Mucosa of stomach (tissue), 1 donor: ENCODE data around the gene PHLDB2.
"Not testable (repeated sequence)": the region's sequence is repeated elsewhere in the genome, so short reads cannot be mapped to it uniquely, and the experiment has no call there.

Experiments
- H3K27me3 ChIP-seq: one replicate; pipeline ENCODE4 v1.7.0; 2013; ENCODE audit warnings: mild to moderate bottlenecking, low read length; ENCODE audit not compliant: control insufficient read depth, insufficient read depth
- H3K36me3 ChIP-seq: one replicate; pipeline ENCODE4 v1.7.0; 2013; ENCODE audit warnings: low read length; ENCODE audit not compliant: control insufficient read depth, insufficient read depth
- H3K4me1 ChIP-seq: one replicate; pipeline ENCODE4 v1.7.0; 2013; ENCODE audit warnings: mild to moderate bottlenecking, low read length; ENCODE audit not compliant: control insufficient read depth, insufficient read depth
- H3K4me3 ChIP-seq: one replicate; pipeline ENCODE4 v1.7.0; 2013; ENCODE audit warnings: low read length
- H3K9ac ChIP-seq: one replicate; pipeline ENCODE4 v1.7.0; 2013; ENCODE audit warnings: mild to moderate bottlenecking, low read length, moderate library complexity
- H3K9me3 ChIP-seq: one replicate; pipeline ENCODE4 v1.7.0; 2013; ENCODE audit warnings: mild to moderate bottlenecking, low read length, moderate library complexity; ENCODE audit not compliant: control insufficient read depth
- donor health status: Pancreatic carcinoma.

Gene PHLDB2

DNA sequence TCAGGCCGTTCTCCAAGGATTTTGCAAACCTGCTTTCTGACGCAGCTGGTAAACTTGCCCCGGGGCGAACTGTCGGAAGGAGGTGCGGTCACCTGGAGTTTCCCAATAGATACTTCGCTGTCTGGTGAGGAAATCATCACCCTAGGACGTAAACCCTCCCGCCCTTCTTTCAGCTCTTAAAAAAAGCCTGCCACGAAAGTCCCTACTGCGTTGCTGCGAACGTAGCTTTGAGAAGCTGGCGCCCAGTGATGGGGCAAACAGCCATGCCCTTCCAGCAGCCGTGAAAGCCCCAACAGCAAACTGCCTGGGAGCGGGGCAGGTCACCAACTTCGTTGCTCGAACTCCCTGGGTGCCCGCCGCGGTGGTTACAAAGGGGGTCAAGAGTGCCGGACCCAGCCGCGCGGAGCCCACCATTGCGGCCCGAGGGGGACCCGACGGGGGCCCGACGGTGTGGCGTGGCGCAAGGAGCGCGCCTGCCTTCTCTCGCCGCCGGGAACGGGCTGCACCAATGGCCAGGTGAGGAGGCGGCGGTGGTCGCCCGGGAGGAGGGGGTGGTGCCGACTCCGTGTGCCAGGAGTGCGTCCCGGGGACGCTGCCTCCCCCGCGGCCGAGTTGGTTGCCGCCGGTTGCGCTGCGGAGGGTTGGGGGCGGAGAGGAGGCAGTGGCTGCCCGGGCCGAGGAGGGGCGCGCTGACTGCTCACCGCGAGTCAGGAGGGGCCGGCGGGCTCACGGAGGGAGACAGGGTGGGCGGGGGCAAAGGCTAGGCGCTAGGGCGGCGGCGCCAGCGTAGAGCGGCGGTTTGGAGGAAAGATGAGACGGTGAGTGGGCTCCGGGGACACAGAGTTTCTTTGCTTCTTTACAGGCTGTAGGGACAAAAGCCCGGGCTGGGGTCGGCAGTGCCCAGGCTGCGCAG is at the start of gene PHLDB2:
PHLDB2 (plus strand) TSS at position 205 of the 913 bp plus-strand sequence. CDS start 24,813 bp downstream, outside the sequence.
- Histone ChIP-seq H3K36me3 (no peaks in the 10 kb centered on the region), H3K27me3 (peaks cover 3% of the 10 kb centered on the region), H3K4me3 (peak within 1 kb of the TSS; percentile 40), H3K4me1 (peaks cover 11% of the 10 kb centered on the region), H3K9ac (peak within 1 kb of the TSS; percentile 78), H3K9me3 (no peaks in the 10 kb centered on the region)

DNA sequence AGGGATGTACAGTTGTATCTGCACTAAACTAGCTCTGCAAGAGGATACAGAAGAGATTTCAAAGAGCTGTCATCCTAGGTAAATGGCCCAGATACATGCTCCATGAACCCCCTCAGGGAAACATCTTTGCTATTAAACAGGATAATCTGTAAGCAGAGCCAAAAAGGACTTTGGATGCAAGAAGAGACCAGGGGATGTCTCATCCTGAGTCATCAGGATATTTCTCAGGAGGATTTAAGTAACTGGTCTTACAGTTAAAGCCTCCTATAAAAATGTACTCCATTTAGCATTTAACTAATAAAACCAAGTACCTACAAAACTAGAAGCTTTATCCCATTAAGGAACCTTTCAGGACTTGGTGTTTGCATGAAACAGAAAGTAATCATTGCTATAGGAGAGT is 48.2 kb upstream of the PHLDB2 start:
- Histone ChIP-seq H3K9ac (no peak overlapping the region), H3K4me1 (peaks cover 20% of the 10 kb centered on the region), H3K9me3 (no peaks in the 10 kb centered on the region), H3K36me3 (no peaks in the 10 kb centered on the region), H3K4me3 (no peak overlapping the region), H3K27me3 (no peaks in the 10 kb centered on the region)

GRCh38 chr3:111811811-111812210 is 47.3 kb upstream of the PHLDB2 start:
- H3K9me3 ChIP-seq = no peaks in the 10 kb centered on the region
- peaks cover 22% of the 10 kb centered on the region for H3K4me1 ChIP-seq
- no peak overlapping the region for H3K4me3 ChIP-seq
- no peaks in the 10 kb centered on the region for H3K27me3 ChIP-seq
- H3K9ac ChIP-seq = no peak overlapping the region
- no peaks in the 10 kb centered on the region for H3K36me3 ChIP-seq

- Histone ChIP-seq H3K4me1 (peaks cover 31% of the 10 kb centered on the region), H3K27me3 (no peaks in the 10 kb centered on the region), H3K36me3 (no peaks in the 10 kb centered on the region)
These were observed 46.4 kb upstream of the PHLDB2 start for GRCh38 chr3:111812701-111813100.

DNA sequence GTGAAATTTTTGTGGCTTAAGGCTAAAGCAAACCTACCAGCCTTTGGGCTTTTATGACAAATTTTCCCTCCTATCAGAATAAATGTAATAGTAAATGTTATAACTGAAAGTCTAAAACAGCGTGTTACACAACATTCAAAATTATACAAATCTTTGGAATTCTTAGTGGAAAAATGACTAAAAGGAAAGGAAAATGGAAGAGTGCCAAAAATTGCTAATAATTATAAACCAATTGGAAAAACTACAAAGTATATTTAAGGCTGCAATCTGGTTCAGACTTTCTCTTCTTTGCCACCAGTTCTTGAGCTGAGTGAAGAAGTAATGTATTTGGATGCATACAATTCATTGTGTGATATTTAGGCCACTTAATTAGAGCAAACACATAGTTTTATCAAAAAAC is 45.6 kb upstream of the PHLDB2 start:
- H3K4me1 ChIP-seq = peaks cover 31% of the 10 kb centered on the region
- H3K36me3 ChIP-seq = no peaks in the 10 kb centered on the region
- H3K9ac ChIP-seq = no peak overlapping the region
- H3K4me3 ChIP-seq = no peak overlapping the region
- no peaks in the 10 kb centered on the region for H3K9me3 ChIP-seq
- H3K27me3 ChIP-seq = no peaks in the 10 kb centered on the region

More at GRCh38 chr3:111812701-111813100, 46.4 kb upstream of the PHLDB2 start:
- H3K9ac ChIP-seq = no peak overlapping the region
- H3K4me3 ChIP-seq = no peak overlapping the region
- H3K9me3 ChIP-seq = no peaks in the 10 kb centered on the region

DNA sequence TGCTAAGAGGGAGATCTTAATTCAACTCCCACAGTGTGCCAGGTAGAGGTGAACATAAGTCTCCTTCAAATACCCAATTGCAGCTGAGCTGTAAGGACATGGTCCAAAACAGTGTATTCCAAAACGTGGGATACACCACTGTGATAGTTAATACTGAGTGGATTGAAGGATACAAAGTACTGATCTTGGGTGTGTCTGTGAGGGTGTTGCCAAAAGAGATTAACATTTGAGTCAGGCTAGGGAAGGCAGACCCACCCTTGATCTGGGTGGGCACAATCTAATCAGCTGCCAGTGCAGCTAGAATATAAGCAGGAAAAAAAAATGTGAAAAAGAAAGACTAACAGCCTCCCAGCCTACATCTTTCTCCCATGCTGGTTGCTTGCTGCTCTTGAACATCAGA is 45.1 kb upstream of the PHLDB2 start:
- peaks cover 28% of the 10 kb centered on the region for H3K4me1 ChIP-seq
- H3K4me3 ChIP-seq = no peak overlapping the region
- H3K27me3 ChIP-seq = no peaks in the 10 kb centered on the region
- no peaks in the 10 kb centered on the region for H3K9me3 ChIP-seq
- H3K9ac ChIP-seq = no peak overlapping the region
- no peaks in the 10 kb centered on the region for H3K36me3 ChIP-seq

DNA sequence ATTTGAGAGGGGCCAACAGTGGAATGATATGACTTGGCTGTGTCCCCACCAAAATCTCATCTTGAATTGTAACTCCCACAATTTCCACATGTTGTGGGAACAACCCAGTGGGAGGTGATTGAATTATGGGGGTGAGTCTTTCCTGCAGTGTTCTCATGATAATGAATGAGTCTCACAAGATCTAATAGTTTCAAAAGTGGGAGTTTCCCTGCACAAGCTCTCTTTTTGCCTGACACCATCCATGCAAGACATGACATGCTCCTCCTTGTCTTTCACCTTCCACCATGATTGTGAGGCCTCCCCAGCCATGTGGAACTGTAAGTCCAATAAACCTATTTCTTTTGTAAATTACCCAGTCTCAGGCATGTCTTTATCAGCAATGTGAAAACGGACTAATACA is 42.3 kb upstream of the PHLDB2 start:
- not testable (repeated sequence) for H3K36me3 ChIP-seq, H3K9me3 ChIP-seq, H3K27me3 ChIP-seq, H3K9ac ChIP-seq, H3K4me3 ChIP-seq
- H3K4me1 ChIP-seq = peaks cover 11% of the 10 kb centered on the region

DNA sequence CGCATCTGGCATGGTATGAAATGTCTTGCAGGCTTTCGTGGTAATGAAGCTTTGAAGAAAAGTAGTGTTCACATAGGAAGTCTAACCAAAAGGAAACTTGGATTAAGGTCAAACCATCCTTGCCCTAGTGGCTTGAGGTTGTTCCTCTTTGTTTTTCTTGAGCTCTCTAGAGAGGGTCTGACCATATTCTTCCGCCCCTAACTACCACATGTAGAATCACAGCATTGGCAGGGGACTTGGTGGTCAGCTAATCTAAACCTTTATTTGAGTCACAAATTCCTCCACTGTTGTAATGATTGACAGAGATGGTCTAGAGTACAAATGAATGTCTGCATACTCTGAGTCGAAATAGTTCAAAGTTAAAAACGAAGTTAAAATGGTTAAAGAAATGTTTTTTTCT is 39.1 kb upstream of the PHLDB2 start:
- Histone ChIP-seq H3K9me3 (no peaks in the 10 kb centered on the region), H3K36me3 (no peaks in the 10 kb centered on the region), H3K4me3 (no peak overlapping the region), H3K4me1 (peaks cover 11% of the 10 kb centered on the region), H3K9ac (no peak overlapping the region), H3K27me3 (no peaks in the 10 kb centered on the region)

DNA sequence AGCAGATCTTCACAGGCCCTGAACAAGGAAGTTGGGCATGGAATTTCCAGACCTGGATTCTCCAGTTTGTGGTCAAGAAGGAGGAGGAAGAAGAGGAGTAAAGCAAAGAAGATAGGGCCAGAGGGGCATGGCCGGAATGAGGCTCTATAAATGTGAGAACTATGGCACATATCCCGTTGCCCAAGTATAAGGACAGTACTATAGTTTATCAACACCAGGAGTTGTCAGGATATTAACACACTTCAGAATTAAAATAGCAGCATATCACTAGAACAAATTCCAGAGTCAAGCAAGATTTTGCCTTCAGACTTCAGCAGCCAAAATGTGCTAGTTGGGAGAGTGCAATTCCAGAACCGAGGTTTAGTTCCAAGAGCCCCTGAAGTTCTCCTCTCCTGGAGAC is 38.4 kb upstream of the PHLDB2 start:
- no peaks in the 10 kb centered on the region for H3K36me3 ChIP-seq
- peaks cover 11% of the 10 kb centered on the region for H3K4me1 ChIP-seq
- no peak overlapping the region for H3K9ac ChIP-seq
- H3K9me3 ChIP-seq = no peaks in the 10 kb centered on the region
- H3K27me3 ChIP-seq = no peaks in the 10 kb centered on the region
- H3K4me3 ChIP-seq = no peak overlapping the region

GRCh38 chr3:111821891-111822290 is 37.2 kb upstream of the PHLDB2 start:
- peaks cover 8% of the 10 kb centered on the region for H3K4me1 ChIP-seq
- no peak overlapping the region for H3K4me3 ChIP-seq
- H3K9ac ChIP-seq = no peak overlapping the region
- no peaks in the 10 kb centered on the region for H3K36me3 ChIP-seq
- no peaks in the 10 kb centered on the region for H3K9me3 ChIP-seq
- H3K27me3 ChIP-seq = no peaks in the 10 kb centered on the region

GRCh38 chr3:111822804-111823203 is 36.3 kb upstream of the PHLDB2 start:
- Histone ChIP-seq H3K9ac (no peak overlapping the region), H3K4me1 (no peaks in the 10 kb centered on the region), H3K27me3 (no peaks in the 10 kb centered on the region), H3K36me3 (no peaks in the 10 kb centered on the region), H3K4me3 (no peak overlapping the region), H3K9me3 (no peaks in the 10 kb centered on the region)

- Histone ChIP-seq H3K27me3 (no peaks in the 10 kb centered on the region), H3K4me1 (no peaks in the 10 kb centered on the region), H3K9me3 (no peaks in the 10 kb centered on the region), H3K36me3 (no peaks in the 10 kb centered on the region), H3K4me3 (no peak overlapping the region), H3K9ac (no peak overlapping the region)
These were observed 35.7 kb upstream of the PHLDB2 start for GRCh38 chr3:111823341-111823855.
